HG03108 (cell line): Measurements from ENCODE around the gene ZBTB16.

Source experiments
- ATAC-seq: cut with Tn5 transposase; IDR thresholded peaks from one replicate; pipeline ENCODE4 v1.9.1; 2021; ENCODE audit warnings: moderate library complexity; ENCODE audit not compliant: unreplicated experiment

Gene ZBTB16

GRCh38 chr11:114063149-114063828 lies 3.8 kb downstream of the ZBTB16 start:
- no peak for ATAC-seq

DNA sequence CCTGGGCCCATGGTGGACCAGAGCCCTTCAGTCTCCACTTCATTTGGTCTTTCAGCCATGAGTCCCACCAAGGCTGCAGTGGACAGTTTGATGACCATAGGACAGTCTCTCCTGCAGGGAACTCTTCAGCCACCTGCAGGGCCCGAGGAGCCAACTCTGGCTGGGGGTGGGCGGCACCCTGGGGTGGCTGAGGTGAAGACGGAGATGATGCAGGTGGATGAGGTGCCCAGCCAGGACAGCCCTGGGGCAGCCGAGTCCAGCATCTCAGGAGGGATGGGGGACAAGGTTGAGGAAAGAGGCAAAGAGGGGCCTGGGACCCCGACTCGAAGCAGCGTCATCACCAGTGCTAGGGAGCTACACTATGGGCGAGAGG lies 4.3 kb downstream of the ZBTB16 start:
- ATAC-seq: no peak

GRCh38 chr11:114064216-114064615 lies 4.7 kb downstream of the ZBTB16 start:
- ATAC-seq: no peak

DNA sequence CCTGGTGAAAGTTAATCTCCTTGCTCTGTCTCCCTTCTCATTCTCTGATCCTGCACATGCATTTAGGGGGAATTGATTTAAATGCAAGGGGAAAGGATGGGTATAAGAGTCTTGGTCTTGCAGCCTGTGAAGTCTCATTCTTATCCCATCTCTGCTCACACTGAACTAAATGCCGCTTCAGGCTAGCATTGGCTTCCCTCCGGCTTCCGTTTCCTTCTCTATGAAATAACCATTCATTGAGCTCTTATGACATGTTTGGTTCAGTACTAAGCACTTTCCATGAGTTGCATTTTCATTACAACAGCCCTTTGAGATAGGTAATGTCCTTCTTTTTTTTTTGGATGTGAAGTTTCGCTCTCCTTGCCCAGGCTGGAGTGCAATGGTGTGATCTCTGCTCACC lies 5.6 kb downstream of the ZBTB16 start:
- ATAC-seq: no peak

- ATAC-seq: no peak
These were observed 6.6 kb downstream of the ZBTB16 start for GRCh38 chr11:114066046-114066648.

GRCh38 chr11:114068327-114068726 lies 8.8 kb downstream of the ZBTB16 start:
- no peak for ATAC-seq

- ATAC-seq: no peak
These were observed 11.1 kb downstream of the ZBTB16 start for GRCh38 chr11:114070464-114071139.

DNA sequence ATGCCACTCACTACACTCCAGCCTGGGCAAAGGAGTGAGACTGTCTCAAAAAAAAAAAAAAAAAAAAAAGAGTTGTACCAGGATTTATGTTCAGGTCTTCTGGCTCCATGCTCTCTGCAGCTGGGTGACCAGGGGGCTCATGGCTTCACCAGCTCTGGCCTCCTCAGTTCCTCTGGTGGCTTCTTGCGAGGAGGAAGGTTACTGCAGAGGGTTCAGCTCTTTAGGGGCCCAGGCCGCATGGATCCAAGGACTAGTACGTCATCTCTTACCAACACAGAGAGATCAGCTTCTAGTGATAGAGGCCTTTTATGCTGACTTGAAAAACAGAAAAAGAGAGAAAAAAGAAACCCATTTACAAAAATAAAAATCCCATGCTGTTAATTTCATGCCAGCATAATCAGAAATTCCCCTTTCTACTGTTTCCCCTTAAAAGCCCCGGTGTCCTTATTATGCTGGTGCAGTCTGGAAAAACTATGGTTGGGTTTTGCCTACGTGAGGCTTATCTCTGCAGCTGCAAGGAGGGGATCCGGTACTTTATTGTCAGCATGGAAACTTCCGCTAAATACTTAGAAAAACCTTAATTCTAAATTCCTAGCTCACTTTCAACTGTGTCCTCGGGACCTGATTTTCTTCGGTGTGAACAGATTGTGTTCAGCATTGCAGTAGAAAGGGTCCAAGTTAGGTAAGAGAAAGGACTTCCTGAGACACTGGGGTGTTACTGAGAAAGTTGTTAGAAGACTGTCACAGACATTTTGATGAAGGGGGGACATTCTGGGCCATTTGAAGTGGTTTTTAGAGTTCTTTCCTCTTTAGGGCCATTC lies 13.7 kb downstream of the ZBTB16 start:
- no peak for ATAC-seq

GRCh38 chr11:114073828-114074381 lies 14.4 kb downstream of the ZBTB16 start:
- no peak for ATAC-seq

GRCh38 chr11:114074546-114075343 lies 15.2 kb downstream of the ZBTB16 start:
- no peak for ATAC-seq

- ATAC-seq: no peak
These were observed 15.8 kb downstream of the ZBTB16 start for GRCh38 chr11:114075344-114075610.

- no peak for ATAC-seq
These were observed 16.5 kb downstream of the ZBTB16 start for GRCh38 chr11:114075891-114076441.

DNA sequence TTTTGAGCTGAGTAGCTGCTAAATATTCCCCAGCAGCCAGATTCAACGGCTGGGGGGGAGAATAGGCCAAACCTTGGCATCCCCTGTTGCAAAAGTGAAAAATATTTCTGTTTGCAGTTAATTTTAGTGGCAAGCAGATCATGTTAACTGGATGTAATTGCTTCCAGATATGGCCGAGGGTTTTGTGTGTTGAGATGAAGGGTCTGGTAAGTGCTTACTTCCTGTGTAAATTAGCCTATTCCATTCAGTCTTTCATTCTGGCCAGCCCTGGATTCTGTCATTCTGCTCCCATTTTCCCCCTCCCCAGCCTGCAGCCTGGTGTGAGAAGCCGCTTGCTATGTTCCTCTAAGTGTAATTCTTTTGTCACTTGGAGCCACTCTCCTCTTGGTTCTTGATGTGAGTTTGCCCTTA lies 17.4 kb downstream of the ZBTB16 start:
- ATAC-seq: no peak

DNA sequence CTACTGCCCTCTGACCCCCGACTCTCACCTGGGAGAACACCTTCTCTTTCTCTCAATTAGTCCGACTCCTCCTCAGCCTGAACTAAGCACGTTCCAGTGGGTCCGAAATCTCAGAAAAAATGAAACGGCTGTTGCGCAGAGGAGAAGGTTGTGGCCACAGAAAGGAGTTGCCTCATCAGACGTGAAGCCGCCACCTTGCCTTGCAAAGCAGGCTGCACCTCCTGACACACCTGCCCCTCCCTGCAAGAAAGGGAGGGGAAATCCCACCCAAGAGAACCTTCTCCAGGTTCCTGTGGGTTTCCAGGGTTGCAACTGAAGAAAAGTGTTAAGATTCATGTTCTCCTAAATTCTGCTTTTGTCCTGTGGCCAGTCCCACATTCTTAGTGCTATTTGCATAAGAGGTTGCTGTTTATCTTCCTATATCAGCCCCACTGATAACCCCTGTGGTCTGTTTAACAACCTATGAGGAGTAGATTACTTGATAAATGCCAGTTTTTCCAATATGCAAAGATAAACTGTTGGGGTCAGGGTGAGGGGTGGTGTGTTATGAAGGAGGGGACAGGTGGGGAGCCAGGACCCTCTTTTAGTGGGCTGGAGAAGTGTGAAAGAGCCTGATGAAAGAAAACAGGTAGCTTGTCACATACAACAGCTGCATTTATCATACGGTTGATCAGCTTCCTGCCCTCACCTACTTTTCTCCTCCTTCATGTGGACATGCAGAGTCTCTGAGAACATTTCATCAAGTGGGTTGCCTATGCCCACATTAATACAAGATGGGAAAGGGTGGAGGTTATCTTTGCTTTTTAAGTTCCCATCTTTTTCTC lies 18.2 kb downstream of the ZBTB16 start:
- no peak for ATAC-seq

DNA sequence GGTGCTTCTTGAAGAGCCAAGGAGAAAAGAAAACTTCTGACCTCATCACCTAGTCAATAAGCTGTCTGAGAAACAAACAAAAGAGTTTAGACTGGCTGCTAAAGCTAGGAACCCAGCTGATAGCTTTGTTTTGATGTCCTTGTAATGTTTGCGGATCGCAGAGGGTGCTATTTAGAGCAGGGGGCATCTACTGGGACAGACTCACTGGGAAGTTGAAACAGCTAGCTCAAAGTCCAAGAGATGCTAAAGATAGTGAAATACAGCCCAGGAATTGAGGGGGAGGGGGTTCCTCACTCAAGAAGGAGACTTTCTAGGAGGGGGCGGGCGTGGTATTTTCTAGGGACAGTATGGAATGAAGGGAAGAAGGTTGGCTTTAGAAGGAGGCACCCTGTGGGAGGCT lies 18.9 kb downstream of the ZBTB16 start:
- no peak for ATAC-seq

DNA sequence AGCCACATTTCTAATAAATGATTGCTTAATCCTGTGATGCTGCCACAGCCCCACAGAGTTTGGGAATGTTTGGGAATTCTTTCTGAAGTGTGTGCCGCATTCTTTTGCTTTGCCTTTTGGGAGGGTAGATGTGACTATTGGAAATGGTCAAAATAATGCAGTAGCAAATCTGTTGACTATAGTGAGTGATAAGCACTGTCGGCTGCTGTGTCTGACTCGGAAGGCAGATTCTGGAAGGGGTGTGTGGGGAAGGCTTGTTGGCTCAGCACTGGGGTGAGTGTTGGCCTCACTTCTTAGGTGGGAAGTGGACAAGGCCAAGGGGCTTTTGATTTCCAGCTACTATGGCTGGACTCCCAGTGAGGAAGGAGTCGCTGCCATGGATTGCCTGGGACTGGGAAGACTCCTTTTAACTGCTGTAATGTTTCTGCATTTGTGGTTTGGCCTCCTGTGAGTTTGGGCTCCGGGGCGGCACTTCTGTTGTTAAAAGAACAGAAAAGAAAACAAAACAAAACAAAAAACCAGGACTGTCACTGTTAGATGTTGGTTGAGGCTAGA lies 20.1 kb downstream of the ZBTB16 start:
- ATAC-seq: no peak

DNA sequence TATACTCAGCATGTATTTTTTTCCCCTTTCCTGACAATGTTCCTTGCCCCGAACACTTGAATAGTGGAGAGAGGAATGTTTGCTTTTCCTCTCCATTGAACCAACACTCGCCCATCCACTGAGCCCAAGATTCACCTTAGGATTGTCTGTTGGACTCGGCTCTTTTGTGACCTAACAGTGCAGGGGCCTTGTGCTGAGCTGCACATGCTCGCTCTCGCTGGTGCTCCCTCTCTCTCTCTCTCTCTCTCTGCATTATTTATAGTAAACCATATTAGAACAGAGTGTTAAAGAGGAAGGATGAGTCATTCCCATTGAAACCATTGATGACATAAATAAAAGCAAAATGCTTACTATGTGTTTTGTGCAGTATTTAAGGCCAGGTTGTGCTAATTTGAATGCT lies 20.7 kb downstream of the ZBTB16 start:
- no peak for ATAC-seq

GRCh38 chr11:114080769-114081168 lies 21.3 kb downstream of the ZBTB16 start:
- ATAC-seq: no peak
